Testis (tissue), 2 donors: Measurements from ENCODE around the gene FAM228A.

Source experiments
- POLR2A ChIP-seq: fragments of 450-650 bp; IDR thresholded peaks from one replicate; pipeline ENCODE4 v1.6.1; 2017; ENCODE audit warnings: antibody characterized with exemption, mild to moderate bottlenecking, moderate library complexity
- TF ChIP-seq, protein P1 (sequence below), 3 experiments: fragments of 450-650 bp in 2 of 3; fragments of 200-600 bp in 1 of 3; sonication (generic) in 1 of 3; IDR thresholded peaks; one replicate each; pipeline ENCODE4 v1.5.1; 2016 to 2019; ENCODE audit warnings: antibody characterized with exemption in 3 of 3, mild to moderate bottlenecking in 2 of 3, moderate library complexity in 1 of 3

- TF ChIP-seq, protein P1, sequence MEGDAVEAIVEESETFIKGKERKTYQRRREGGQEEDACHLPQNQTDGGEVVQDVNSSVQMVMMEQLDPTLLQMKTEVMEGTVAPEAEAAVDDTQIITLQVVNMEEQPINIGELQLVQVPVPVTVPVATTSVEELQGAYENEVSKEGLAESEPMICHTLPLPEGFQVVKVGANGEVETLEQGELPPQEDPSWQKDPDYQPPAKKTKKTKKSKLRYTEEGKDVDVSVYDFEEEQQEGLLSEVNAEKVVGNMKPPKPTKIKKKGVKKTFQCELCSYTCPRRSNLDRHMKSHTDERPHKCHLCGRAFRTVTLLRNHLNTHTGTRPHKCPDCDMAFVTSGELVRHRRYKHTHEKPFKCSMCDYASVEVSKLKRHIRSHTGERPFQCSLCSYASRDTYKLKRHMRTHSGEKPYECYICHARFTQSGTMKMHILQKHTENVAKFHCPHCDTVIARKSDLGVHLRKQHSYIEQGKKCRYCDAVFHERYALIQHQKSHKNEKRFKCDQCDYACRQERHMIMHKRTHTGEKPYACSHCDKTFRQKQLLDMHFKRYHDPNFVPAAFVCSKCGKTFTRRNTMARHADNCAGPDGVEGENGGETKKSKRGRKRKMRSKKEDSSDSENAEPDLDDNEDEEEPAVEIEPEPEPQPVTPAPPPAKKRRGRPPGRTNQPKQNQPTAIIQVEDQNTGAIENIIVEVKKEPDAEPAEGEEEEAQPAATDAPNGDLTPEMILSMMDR (IDR thresholded peaks at IDR 0.05) = no peak
- no peak for TF ChIP-seq POLR2A
Observed at GRCh38 chr2:24181849-24182248, 7.0 kb downstream of the FAM228A start.
